Naive B cell (primary cell): Measurements from ENCODE around the gene GSTA5. TPM values are rescaled to one million over a fixed set of nuclear protein-coding genes. Genes with fewer than 3 reads are reported as not detected.
"Not testable (repeated sequence)": the region's sequence is repeated elsewhere in the genome, so short reads cannot be mapped to it uniquely, and the experiment has no call there.

Experiments
- ATAC-seq, 2 donors: fragments of 150-1000 bp; cut with Tn5 transposase; 2 replicates each; pipeline ENCODE4 v1.10.0; 2021; ENCODE audit warnings: low read depth in 2 of 2, mild to moderate bottlenecking in 2 of 2, moderate library complexity in 2 of 2
- DNase-seq: peaks from one replicate; pipeline ENCODE4 v3.0.0; 2022
- H3K27ac Mint-ChIP-seq, 6 donors: one replicate each; pipeline ENCODE4 v1.8.0; 2020 to 2022; ENCODE audit warnings: mild to moderate bottlenecking in 6 of 6, mixed read lengths in 6 of 6, moderate library complexity in 5 of 6, inconsistent platforms in 2 of 6
- H3K27me3 Mint-ChIP-seq, 3 donors: one replicate each; pipeline ENCODE4 v1.8.0; 2021 to 2022; ENCODE audit warnings: mixed read lengths in 3 of 3, mild to moderate bottlenecking in 1 of 3
- H3K36me3 Mint-ChIP-seq, 2 donors: one replicate each; pipeline ENCODE4 v1.8.0; 2020 to 2022; ENCODE audit warnings: mixed read lengths in 2 of 2, inconsistent platforms in 1 of 2, mild to moderate bottlenecking in 1 of 2
- H3K4me1 Mint-ChIP-seq, 3 donors: one replicate each; pipeline ENCODE4 v1.8.0; 2020 to 2022; ENCODE audit warnings: mixed read lengths in 3 of 3, inconsistent platforms in 1 of 3, mild to moderate bottlenecking in 1 of 3, moderate library complexity in 1 of 3
- H3K4me3 Mint-ChIP-seq, 8 donors: one replicate each; pipeline ENCODE4 v1.8.0; 2020 to 2022; ENCODE audit warnings: mild to moderate bottlenecking in 8 of 8, mixed read lengths in 8 of 8, moderate library complexity in 8 of 8, inconsistent platforms in 2 of 8
- H3K9me3 Mint-ChIP-seq, 7 donors: one replicate each; pipeline ENCODE4 v1.8.0; 2020 to 2022; ENCODE audit warnings: mixed read lengths in 7 of 7, mild to moderate bottlenecking in 5 of 7, inconsistent platforms in 2 of 7, moderate library complexity in 1 of 7
- polyA plus RNA-seq, 6 donors: library from polyadenylated mRNA; unstranded; fragments of 300-500 nt; fragmentation: Illumina TruSeq; gene quantifications; one replicate each; pipeline ENCODE4 v1.2.3, GENCODE V29; 2021; ENCODE audit warnings: low read depth in 6 of 6

The GSTA5 gene
- polyA plus RNA-seq, 6 donors from 2014 or later, result not detected

- Mint-ChIP-seq H3K4me1 (no peaks in the 10 kb centered on the region), H3K27ac (no peak overlapping the region), H3K36me3 (peaks cover 7 to 9% of the 10 kb centered on the region in 2 donors), H3K4me3 (no peak overlapping the region), H3K9me3 (peaks cover 3 to 18% (median 10%) of the 10 kb centered on the region in 7 donors), H3K27me3 (peaks cover 0 to 22% (median 8%) of the 10 kb centered on the region in 3 donors)
- no peak for ATAC-seq
- no peak for DNase-seq
Observed at GRCh38 chr6:52826513-52826912, 14.1 kb downstream of the GSTA5 start.

GRCh38 chr6:52825900-52826459 lies 14.6 kb downstream of the GSTA5 start:
- not testable (repeated sequence) for H3K4me3 Mint-ChIP-seq, ATAC-seq, H3K36me3 Mint-ChIP-seq, H3K4me1 Mint-ChIP-seq, H3K27ac Mint-ChIP-seq, DNase-seq
- H3K9me3 Mint-ChIP-seq, result peaks cover 3 to 19% (median 14%) of the 10 kb centered on the region in 7 donors
- peaks cover 0 to 24% (median 8%) of the 10 kb centered on the region in 3 donors for H3K27me3 Mint-ChIP-seq

GRCh38 chr6:52825270-52825793 lies 15.3 kb downstream of the GSTA5 start:
- not testable (repeated sequence) for H3K27ac Mint-ChIP-seq, ATAC-seq, DNase-seq, H3K4me3 Mint-ChIP-seq, H3K4me1 Mint-ChIP-seq, H3K36me3 Mint-ChIP-seq
- H3K27me3 Mint-ChIP-seq, result peaks cover 0 to 21% (median 10%) of the 10 kb centered on the region in 3 donors
- peaks cover 3 to 24% (median 17%) of the 10 kb centered on the region in 7 donors for H3K9me3 Mint-ChIP-seq

GRCh38 chr6:52821842-52822241 lies 18.8 kb downstream of the GSTA5 start:
- peaks cover 0 to 19% (median 11%) of the 10 kb centered on the region in 3 donors for H3K27me3 Mint-ChIP-seq
- no peak overlapping the region for H3K27ac Mint-ChIP-seq
- peaks cover 3 to 22% (median 17%) of the 10 kb centered on the region in 7 donors for H3K9me3 Mint-ChIP-seq
- no peak overlapping the region for H3K4me3 Mint-ChIP-seq
- ATAC-seq (no peak), DNase-seq (no peak)
- H3K36me3 Mint-ChIP-seq, result peaks cover 7 to 9% of the 10 kb centered on the region in 2 donors
- H3K4me1 Mint-ChIP-seq, result no peaks in the 10 kb centered on the region

- H3K4me3 Mint-ChIP-seq, result no peak overlapping the region
- no peak overlapping the region for H3K27ac Mint-ChIP-seq
- peaks cover 0 to 13% (median 11%) of the 10 kb centered on the region in 3 donors for H3K27me3 Mint-ChIP-seq
- DNase-seq (no peak), ATAC-seq (no peak)
- peaks cover 0 to 3% (median 0%) of the 10 kb centered on the region in 3 donors for H3K4me1 Mint-ChIP-seq
- peaks cover 3 to 22% (median 17%) of the 10 kb centered on the region in 7 donors for H3K9me3 Mint-ChIP-seq
- peaks cover 7 to 9% of the 10 kb centered on the region in 2 donors for H3K36me3 Mint-ChIP-seq
Observed at GRCh38 chr6:52820198-52820597, 20.4 kb downstream of the GSTA5 start.

- Mint-ChIP-seq H3K27ac (no peak overlapping the region), H3K27me3 (peaks cover 13 to 35% (median 20%) of the 10 kb centered on the region in 3 donors), H3K4me3 (no peak overlapping the region), H3K9me3 (peaks cover 0 to under 1% (median 0%) of the 10 kb centered on the region in 7 donors), H3K36me3 (no peaks in the 10 kb centered on the region), H3K4me1 (peaks cover 0 to 4% (median 0%) of the 10 kb centered on the region in 3 donors)
- DNase-seq (peak; percentile 15), ATAC-seq (peak; percentile 32 to 45)
Observed at GRCh38 chr6:52815167-52816092, 25.2 kb downstream of the GSTA5 start.

GRCh38 chr6:52814545-52814944 lies 26.1 kb downstream of the GSTA5 start:
- peaks cover 13 to 30% (median 20%) of the 10 kb centered on the region in 3 donors for H3K27me3 Mint-ChIP-seq
- H3K36me3 Mint-ChIP-seq, ATAC-seq, DNase-seq, H3K27ac Mint-ChIP-seq, H3K4me3 Mint-ChIP-seq, H3K9me3 Mint-ChIP-seq, H3K4me1 Mint-ChIP-seq: not testable (repeated sequence)

GRCh38 chr6:52809777-52810176 lies 30.8 kb downstream of the GSTA5 start:
- not testable (repeated sequence) for H3K27ac Mint-ChIP-seq, H3K36me3 Mint-ChIP-seq, H3K4me1 Mint-ChIP-seq, H3K9me3 Mint-ChIP-seq, ATAC-seq, DNase-seq, H3K4me3 Mint-ChIP-seq
- H3K27me3 Mint-ChIP-seq, result peaks cover 16 to 48% (median 34%) of the 10 kb centered on the region in 3 donors

- Mint-ChIP-seq H3K36me3 (no peaks in the 10 kb centered on the region), H3K27me3 (peaks cover 15 to 54% (median 40%) of the 10 kb centered on the region in 3 donors), H3K27ac (no peak overlapping the region), H3K9me3 (peaks cover 0 to 1% (median 0%) of the 10 kb centered on the region in 7 donors), H3K4me3 (no peak overlapping the region), H3K4me1 (no peaks in the 10 kb centered on the region)
- ATAC-seq (no peak), DNase-seq (no peak)
Observed at GRCh38 chr6:52808660-52809059, 32.0 kb downstream of the GSTA5 start.

GRCh38 chr6:52803668-52804255 lies 36.9 kb downstream of the GSTA5 start, which contains the start of gene GSTA1:
Gene GSTA1, minus strand, starts transcription at chr6:52803816. Its CDS starts 4,549 bp downstream, at chr6:52799267.
- not testable (repeated sequence) for DNase-seq, ATAC-seq, H3K4me1 Mint-ChIP-seq, H3K27ac Mint-ChIP-seq, H3K36me3 Mint-ChIP-seq, H3K4me3 Mint-ChIP-seq, H3K9me3 Mint-ChIP-seq
- peaks cover 23 to 34% (median 25%) of the 10 kb centered on the region in 3 donors for H3K27me3 Mint-ChIP-seq

GRCh38 chr6:52802806-52803205 lies 37.8 kb downstream of the GSTA5 start:
- Mint-ChIP-seq H3K4me1 (no peaks in the 10 kb centered on the region), H3K36me3 (no peaks in the 10 kb centered on the region), H3K27ac (no peak overlapping the region), H3K4me3 (no peak overlapping the region), H3K27me3 (peaks cover 23 to 34% (median 25%) of the 10 kb centered on the region in 3 donors), H3K9me3 (peaks cover 0 to 1% (median 0%) of the 10 kb centered on the region in 7 donors)
- DNase-seq (no peak), ATAC-seq (no peak)

GRCh38 chr6:52801188-52801841 lies 39.3 kb downstream of the GSTA5 start:
- no peak overlapping the region for H3K4me3 Mint-ChIP-seq
- no peak for ATAC-seq
- no peak for DNase-seq
- H3K4me1 Mint-ChIP-seq, result no peaks in the 10 kb centered on the region
- no peaks in the 10 kb centered on the region for H3K36me3 Mint-ChIP-seq
- peaks cover 0 to 1% (median 0%) of the 10 kb centered on the region in 7 donors for H3K9me3 Mint-ChIP-seq
- no peak overlapping the region for H3K27ac Mint-ChIP-seq
- peaks cover 16 to 38% (median 23%) of the 10 kb centered on the region in 3 donors for H3K27me3 Mint-ChIP-seq

GRCh38 chr6:52799272-52799671 lies 41.3 kb downstream of the GSTA5 start:
- ATAC-seq, H3K27ac Mint-ChIP-seq, H3K4me1 Mint-ChIP-seq, DNase-seq, H3K36me3 Mint-ChIP-seq, H3K9me3 Mint-ChIP-seq: not testable (repeated sequence)
- peak overlapping the region in 1 of 8 donors; percentile 42 for H3K4me3 Mint-ChIP-seq
- H3K27me3 Mint-ChIP-seq, result peaks cover 11 to 30% (median 20%) of the 10 kb centered on the region in 3 donors
